T-helper 1 cell (primary cell): Measurements from ENCODE around the gene ADRA2B.

Experiments used
- DNase-seq, 5 donors: peaks; one replicate each; pipeline ENCODE4 v3.0.0-alpha.2; 2012 to 2020

Gene ADRA2B

DNA sequence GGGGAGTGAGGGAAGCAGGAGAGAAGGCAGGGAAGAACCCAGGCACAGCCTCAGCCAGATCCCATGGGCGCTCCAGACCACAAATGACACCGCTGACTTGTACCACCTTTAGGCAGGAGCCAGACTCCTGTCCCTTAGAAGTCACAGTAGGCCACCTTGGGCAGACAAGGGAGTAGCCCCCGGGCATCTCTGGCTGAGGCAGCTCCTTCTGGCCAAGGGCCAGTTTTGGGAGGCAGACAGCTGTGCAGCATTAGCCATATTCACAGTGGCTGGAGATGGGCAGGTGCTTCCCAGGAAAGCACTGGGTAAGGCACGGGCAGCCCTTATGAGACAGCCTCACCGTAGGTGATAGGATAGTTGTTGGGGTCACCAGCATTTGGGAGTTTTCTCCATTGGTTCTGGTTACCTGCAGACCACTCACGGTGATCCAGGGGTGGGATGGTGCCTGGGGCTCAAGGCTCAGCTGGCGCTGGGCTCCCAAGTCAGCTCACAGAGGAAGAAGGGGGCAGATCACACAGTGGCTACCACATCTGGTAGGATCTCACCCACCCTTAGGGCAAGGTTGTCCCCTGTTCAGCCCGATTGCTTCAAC lies 19.9 kb upstream of the ADRA2B start:
- DNase-seq, result no peak

DNA sequence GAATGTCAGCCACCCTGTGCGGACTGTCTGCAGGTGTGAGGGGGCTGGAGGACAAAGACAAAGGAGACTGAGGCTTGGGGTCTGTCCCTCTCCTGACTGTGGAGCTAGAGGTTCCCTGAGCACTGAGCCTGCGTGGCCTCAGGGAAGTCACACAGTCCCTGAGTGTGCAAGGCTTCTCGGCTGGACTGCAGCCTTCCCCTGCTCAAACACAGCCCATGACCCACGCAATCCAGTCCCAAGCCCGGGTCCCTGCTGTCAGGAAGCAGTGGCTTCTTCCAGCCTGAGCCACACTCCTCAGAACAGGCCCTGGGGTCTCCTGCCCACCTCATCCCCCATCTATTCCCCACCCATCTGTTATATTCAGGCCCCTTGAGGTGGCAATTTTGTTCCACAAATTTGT lies 19.2 kb upstream of the ADRA2B start:
- DNase-seq, result no peak

GRCh38 chr2:96135171-96135570 lies 18.8 kb upstream of the ADRA2B start:
- no peak for DNase-seq

GRCh38 chr2:96134421-96134820 lies 18.1 kb upstream of the ADRA2B start:
- DNase-seq, result no peak

DNA sequence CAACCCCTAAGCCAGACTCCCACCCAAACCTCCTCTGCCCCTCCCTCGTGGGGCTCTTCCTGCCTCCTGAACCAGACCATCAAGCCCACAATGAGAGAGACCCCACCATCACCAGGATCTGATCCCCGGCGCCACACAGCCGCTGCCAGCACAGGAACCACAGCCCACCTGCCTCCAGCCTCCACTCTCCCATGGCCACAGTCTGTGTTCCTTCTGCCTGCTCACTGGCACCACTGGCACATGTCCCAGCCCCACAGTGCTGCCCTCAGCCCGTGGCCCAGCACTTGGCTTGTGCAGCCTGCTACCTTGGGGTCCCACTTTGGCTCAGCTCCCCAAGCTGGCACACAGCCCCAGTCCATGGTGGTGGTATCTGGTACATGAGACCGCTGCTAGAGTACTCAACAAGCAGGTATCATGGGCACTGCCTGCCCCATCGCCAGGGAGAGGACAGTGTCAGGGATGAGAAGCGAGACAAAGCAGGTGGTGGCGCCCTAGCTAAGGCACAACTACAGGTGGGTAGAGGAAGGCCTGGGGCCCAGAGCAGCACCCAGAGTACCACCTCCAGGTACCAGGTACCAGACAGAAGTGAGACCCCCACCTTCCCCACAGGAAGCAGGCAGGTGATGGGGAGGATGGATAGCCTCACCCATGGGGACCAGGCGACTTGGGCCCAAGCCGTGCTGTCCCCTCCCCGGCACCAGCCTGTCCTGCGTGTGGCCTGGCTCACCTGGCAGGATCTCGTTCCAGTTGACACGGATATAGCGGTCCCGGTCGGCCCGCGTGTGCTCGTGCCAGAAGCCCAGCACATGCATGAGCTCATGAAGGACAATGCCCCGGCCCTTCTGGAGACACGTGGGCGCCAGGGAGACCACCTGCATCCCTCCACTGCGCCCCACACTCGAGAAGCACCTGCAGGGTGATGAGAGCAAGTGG lies 15.7 kb upstream of the ADRA2B start:
- DNase-seq, result no peak

- DNase-seq, result peak in 1 of 5 donors; percentile 42
Observed at GRCh38 chr2:96131152-96131812, 14.9 kb upstream of the ADRA2B start.

DNA sequence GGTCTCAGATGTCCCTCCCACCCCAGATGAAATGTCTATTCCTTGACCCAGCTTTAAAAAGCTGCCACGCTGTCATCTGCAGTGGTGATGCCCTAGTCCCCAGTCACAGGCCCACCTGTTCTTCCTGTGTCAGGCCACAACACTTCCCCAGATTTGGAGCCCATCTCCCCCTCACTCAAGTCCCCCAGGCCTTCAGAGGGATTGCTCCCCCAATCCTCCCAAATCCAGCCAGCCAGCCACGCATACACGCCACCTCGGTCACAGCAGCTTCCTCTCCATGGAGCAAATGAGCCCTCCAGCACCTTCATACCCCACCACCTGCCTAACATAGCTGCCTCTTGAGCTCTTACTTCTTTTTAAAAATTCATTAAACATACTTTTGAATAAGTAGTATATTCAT lies 14.1 kb upstream of the ADRA2B start:
- no peak for DNase-seq

DNA sequence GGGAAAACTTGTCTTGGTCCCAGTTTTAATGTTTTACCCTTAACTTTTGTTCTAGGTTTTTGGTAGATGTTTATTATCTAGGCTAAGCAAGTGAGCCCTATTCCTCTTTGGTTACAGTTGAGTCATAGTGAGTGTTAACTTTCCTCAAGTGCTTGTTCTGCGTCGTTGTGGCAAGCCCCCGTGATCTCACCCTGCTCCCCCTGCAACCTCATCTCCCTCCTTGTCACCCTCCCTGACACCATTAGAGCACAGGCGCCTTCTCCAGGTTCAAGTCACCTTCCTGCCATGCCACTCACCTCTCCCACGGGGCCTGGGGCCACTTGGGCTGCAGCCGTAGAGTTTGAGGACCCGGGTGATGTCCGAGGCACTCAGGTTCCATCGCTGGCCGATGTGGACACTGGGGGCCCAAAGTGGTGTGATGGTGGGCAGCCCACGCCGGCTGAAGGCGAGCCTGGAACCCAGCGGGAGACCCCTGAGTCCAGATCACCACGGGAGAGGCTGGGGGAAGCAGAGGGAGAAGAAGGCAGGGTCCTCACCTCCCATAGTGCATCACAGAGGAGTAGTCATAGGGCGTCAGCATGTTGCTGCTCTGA lies 13.3 kb upstream of the ADRA2B start:
- DNase-seq, result no peak

- no peak for DNase-seq
Observed at GRCh38 chr2:96128456-96128855, 12.1 kb upstream of the ADRA2B start.

DNA sequence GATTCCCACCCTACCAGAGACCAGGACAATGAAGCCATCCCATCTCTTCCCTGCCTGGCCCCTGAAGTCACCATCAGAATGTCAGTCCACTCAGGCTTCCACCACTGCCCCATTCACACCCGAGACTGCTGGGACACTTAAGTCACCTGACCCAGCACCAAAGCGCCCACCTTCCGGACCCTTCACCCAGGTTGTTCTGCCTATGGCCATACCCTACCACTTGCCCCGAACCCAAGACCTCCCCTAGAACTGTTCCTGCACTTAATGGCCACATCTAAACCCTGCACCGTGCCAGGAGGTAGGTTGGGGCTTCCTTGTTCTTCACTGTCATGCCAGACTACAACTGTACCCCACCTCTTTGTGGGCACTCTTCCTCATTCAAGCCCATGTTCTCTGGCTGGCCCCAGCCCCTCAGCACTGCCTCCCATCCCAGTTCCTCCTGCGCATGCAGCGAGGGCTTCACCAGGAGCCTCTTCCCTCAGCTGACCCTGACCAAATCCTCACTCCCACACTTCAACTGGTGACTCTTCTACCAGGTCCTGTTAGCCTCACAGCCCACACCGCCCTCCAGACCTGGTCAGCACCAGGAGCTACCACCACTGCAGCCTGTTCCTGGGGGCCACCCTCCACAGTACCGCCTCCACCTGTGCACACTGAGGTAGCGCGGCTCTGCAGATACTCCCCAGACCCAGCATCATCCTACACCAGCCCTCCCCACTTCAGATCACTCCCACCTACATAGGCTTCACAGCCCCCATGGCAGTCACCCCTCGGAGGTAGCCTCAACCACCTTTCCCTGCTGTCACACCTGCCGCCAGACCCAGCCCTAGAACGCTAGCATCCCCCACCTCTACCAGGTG lies 8.3 kb upstream of the ADRA2B start:
- no peak for DNase-seq

DNA sequence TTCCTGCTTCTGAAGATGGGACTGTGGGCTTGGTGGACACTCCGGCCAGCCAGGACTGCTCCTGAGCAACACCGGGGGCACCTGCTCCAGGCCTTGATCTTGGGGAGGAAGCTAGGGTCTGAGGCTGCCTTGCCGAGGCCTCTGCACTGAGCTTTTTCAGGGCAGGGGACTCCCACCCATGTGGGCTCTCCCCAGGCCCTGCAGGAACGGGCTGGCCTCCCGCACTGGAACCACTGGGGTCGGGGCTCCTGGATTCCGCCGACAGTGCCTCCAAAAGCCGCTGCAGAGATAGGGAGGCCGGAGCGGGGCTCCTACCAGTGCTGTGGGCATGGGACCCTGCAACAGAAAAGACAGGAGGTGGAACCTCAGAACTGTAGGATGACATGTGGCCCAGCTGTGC lies 7.6 kb upstream of the ADRA2B start:
- no peak for DNase-seq

GRCh38 chr2:96123290-96123689 lies 6.9 kb upstream of the ADRA2B start:
- no peak for DNase-seq

- DNase-seq, result no peak
Observed at GRCh38 chr2:96122391-96122790, 6.0 kb upstream of the ADRA2B start.

DNA sequence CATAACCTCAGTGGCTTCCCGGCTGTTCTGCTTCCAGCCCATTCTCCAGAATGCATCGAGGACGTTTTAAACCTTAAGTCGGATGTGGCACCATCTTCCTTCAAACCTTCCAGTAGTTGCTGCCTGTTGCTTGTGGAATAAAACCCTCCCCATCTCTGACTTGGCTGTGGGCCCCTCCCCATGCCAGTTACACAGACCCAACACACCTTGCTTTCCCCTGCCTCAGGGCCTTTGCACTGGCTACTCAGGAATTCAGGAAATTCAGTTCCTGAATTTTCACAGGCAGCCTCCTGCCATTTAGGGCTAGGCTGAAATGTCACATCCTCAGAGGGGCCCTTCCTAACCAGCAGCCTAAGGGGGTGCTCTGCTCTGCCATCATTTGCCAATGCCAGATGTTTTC lies 5.0 kb upstream of the ADRA2B start:
- DNase-seq, result no peak

DNA sequence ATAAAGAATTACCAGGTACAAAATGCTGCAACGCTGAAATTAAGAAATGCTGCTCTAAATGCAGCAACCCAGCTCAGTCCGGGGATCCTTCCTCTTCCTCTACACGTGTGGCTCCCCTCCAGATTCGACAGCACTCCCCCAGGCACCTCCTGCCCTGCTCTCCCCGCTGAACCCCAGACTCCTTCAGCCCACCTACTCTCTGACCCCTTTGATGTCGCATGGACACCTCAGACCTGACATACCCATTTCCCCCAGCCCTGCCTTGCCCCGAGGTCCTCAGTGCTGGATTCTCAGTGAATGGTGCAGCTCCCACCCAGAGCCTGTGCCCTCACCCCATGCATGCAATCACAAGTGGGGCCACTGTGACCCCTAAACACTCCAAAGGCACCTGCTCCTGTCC lies 4.6 kb upstream of the ADRA2B start:
- DNase-seq, result no peak

DNA sequence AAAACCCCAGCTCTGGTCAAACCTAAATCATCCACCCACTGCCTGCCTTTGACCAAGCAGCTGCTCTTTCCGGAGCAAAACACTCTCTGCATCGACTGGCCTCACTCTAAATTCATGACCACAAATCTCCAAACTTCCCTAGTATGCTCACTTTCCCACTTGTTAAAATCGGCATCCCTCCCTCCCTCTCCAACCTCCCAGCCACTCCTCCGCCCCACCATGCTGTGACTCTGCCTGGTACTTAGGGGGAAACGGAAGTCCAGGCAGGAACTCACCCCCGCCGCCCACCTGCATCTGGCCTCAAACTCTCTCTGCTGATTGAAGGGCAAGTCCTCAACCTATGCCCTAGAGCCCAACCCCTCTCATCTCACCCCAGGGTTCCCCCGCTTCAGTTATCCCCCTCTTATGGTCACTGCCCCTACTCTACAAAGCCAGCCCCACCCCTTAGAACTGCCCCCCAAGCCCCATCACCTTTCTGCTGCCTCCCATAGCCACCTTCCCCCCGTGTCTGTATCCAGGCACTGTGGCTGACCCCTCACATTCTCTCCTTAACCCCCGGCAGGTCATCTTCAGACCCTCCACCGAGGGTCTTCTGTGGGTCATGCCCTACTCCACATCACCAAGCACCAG lies 3.8 kb upstream of the ADRA2B start:
- DNase-seq, result no peak

DNA sequence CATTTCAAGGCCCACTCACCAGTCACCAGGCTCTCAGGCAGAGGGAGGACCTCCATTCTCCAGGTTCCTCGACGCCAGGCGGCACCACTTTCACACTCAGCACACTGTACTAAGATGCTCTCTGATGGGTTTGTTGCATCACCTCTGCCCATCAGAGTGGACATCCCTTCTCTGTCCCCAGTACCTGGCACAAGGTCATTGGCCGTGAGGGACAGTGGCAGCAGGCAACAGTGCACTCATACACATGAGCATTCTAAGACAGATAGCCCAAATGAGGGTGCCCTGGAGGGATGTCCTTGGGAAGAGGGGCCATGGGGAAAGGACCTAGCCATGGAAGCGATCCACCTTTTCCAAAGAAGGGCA lies 3.0 kb upstream of the ADRA2B start:
- peak in 1 of 5 donors; percentile 1 for DNase-seq

DNA sequence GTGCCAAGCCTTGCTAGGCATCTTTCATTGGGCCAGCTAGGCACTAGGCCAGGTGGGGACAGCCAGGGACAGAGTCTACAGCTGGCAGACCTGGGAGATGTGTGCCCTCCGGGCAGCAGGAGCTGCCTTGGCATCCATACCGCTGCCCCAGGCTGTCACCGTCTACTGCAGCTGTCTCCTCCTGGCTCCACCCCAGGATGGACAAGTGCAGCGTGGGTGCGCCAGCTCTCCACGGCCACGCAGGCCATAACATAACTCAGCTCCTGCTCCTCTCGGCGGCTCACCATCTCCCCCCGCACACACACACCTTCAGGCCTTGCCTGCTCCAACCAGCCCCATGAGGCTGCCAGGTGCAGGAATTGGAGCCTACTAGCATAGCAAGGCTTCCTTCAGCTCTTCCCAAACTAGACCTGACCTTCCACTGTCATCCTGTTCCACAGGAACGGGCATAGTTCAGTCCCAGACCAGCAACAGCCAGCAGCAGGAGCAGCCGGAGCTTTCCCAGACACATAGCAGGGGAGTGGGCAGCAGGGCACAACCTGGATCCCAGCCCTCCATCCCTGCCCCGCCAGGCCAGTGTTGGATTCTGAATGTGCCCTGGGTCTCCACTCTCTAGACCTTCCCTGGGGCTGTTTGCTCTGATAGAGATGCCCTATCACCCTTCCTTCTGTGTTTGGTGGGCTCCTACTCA lies 2.5 kb upstream of the ADRA2B start:
- peak in 1 of 5 donors; percentile 6 for DNase-seq

DNA sequence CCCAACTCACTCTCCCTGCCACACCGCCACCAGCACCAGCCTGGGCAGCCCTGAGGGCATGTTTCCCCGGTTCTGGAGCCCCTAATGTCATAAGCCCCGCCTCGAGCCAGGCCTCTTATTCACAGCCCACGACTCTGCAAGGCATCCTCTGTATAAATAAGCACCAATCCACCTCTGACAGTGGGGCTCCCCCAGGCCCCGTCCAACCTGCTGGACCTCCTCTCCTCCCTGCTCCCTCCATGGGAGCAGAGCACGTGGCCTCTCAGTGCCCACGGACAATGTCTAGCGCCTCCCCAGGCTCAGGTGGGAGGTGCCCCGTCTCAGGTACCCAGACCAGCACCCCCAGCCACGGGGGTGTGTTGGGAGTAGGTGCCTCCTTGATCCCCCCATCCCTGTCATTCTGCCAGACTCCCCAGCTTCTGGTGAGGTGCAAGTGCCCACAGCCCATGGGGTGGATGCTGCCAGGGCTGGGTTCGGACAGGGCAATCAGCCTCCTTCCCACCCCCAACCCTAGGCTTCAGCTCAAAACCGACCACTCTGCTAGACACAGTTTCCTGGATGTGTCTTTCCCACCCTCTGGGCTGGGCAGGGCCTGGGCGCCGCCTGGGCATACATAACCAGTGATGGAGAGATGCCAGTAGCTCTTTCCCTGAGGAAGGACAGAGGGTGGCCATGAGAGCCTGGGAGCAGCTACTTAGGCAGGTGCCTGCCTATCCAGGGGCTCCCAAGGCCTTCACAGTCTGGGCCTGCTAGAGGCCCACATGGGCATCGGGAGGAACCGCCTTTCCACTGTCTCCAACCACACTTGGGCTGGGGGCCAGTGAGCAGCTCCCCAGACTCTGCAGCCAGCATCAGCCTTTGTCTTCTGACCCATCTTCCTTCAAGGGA lies 1.6 kb upstream of the ADRA2B start:
- DNase-seq, result peak in 1 of 5 donors; percentile 8

DNA sequence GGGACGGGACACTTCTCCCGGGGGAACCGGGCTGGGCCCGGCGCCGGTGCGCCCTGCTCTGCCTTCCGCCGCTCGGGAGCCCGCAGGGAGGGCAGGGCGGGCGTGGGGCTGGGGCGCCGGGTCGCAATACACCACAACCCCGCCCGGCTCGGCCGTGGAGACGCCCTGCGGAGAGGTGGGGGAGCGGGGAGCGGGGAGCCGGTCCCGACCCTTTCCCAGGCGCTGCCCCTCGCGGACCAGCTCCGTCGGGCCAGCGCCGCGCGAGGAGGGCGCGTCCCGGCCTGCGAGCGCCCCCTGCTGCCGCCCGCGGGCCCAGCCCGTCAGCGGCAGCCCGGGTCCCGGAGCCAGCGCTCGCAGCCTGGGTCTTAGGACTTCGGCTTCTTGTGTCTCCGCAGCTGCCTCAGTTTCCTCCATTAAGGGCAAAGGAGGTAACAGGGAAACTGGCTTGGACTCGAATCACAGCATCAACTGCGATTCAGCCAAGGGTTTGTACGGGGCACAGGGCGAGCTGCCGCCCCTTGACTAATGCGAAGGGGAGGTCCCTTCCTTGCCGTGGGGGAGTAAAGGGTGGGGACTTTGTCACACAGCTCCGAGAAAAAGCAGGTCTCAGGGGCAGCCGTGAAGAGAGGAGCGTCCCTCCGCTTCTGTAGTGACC lies 635 bp upstream of the ADRA2B start:
- peak; percentile 31 to 64 (median 46) for DNase-seq
